ENCODE results near the gene DISC1.

DNA sequence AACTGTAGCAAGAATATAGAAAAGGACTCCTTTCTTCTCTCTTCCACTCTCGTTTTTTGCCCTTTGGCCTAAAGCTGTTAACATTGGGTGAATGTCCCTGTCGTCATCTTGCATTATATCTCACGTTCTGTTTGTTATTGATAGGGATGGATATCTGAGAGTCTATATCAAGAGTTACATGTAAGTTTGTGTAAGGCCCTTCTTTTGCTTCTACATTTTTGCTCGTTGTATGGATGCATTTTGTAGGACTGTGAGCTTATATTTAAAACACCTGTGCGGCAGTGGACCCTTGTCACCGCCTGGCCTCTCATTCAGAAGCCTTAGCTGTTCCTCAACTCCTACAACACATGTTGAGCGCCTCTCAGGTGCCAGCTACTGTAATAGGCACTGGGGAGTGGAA is 211.9 kb downstream of the DISC1 start:
- TF ChIP-seq, protein P1, sequence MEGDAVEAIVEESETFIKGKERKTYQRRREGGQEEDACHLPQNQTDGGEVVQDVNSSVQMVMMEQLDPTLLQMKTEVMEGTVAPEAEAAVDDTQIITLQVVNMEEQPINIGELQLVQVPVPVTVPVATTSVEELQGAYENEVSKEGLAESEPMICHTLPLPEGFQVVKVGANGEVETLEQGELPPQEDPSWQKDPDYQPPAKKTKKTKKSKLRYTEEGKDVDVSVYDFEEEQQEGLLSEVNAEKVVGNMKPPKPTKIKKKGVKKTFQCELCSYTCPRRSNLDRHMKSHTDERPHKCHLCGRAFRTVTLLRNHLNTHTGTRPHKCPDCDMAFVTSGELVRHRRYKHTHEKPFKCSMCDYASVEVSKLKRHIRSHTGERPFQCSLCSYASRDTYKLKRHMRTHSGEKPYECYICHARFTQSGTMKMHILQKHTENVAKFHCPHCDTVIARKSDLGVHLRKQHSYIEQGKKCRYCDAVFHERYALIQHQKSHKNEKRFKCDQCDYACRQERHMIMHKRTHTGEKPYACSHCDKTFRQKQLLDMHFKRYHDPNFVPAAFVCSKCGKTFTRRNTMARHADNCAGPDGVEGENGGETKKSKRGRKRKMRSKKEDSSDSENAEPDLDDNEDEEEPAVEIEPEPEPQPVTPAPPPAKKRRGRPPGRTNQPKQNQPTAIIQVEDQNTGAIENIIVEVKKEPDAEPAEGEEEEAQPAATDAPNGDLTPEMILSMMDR (IDR thresholded peaks at IDR 0.05) = no peak
- TF ChIP-seq EZH2 (IDR thresholded peaks at IDR 0.05; ENCODE audit: borderline replicate concordance, insufficient read depth, low read depth, low read length, poor library complexity, severe bottlenecking) = no peak
